ENCODE measurements around the gene EHD3.

GRCh38 chr2:31287654-31288053 lies 53.7 kb downstream of the EHD3 start:
- TF ChIP-seq YY1 (IDR thresholded peaks at IDR 0.05; ENCODE audit: low read depth) (no peak), ZBTB7A (IDR thresholded peaks at IDR 0.05; ENCODE audit: low read depth) (no peak), NFIC (IDR thresholded peaks at IDR 0.05) (no peak), TAF1 (IDR thresholded peaks at IDR 0.05; ENCODE audit: low read depth) (no peak), EGR1 (IDR thresholded peaks at IDR 0.05) (no peak), MAX (IDR thresholded peaks at IDR 0.05) (no peak), RAD21 (IDR thresholded peaks at IDR 0.05; ENCODE audit: low read depth) (no peak), CEBPB (IDR thresholded peaks at IDR 0.05) (no peak)
